ENCODE results near the gene SYT9.

DNA sequence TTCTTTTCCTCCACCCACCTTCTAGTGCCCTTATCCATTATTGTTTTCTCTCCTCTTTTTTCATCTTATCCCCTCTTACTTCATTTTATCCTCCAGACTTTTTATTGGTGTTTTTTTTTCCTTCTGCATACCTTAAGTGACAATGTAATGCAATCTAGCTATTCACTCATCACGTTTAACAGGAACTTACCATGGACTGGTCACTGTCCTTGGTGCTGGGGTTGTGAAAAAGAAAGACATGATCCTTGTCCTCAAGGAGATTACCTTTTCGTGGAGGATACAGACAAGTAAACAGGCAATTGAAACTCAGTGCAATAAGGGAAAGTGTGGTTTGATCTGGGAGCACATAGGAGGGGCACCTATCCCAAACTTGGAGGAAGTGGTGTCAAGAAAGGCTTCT lies 20.7 kb downstream of the SYT9 start:
- TF ChIP-seq POLR2AphosphoS5 (IDR thresholded peaks at IDR 0.05; ENCODE audit: low read depth, low read length) (no peak), EZH2 (IDR thresholded peaks at IDR 0.05; ENCODE audit: low read depth, low read length, severe bottlenecking) (no peak), CHD2 (IDR thresholded peaks at IDR 0.05; ENCODE audit: low read length) (no peak), MAFK (IDR thresholded peaks at IDR 0.05; ENCODE audit: low read depth, low read length) (no peak), RFX5 (IDR thresholded peaks at IDR 0.05; ENCODE audit: borderline replicate concordance, low read depth, low read length) (no peak), CBX8 (IDR thresholded peaks at IDR 0.05; ENCODE audit: borderline replicate concordance, low read depth, low read length) (no peak), POLR2A (IDR thresholded peaks at IDR 0.05; ENCODE audit: control extremely low read depth in 1 of 2, low read depth in 2 of 2, low read length in 2 of 2) (no peak), GTF2F1 (IDR thresholded peaks at IDR 0.05; ENCODE audit: borderline replicate concordance, low read depth, low read length) (no peak), TCF12 (IDR thresholded peaks at IDR 0.05; ENCODE audit: low read depth, low read length) (no peak), RAD21 (IDR thresholded peaks at IDR 0.05 in 1 of 2, conservative IDR thresholded peaks at IDR 0.05 in 1 of 2; ENCODE audit: low read depth in 2 of 2, low read length in 2 of 2) (no peak)
- TF ChIP-seq, protein P1, sequence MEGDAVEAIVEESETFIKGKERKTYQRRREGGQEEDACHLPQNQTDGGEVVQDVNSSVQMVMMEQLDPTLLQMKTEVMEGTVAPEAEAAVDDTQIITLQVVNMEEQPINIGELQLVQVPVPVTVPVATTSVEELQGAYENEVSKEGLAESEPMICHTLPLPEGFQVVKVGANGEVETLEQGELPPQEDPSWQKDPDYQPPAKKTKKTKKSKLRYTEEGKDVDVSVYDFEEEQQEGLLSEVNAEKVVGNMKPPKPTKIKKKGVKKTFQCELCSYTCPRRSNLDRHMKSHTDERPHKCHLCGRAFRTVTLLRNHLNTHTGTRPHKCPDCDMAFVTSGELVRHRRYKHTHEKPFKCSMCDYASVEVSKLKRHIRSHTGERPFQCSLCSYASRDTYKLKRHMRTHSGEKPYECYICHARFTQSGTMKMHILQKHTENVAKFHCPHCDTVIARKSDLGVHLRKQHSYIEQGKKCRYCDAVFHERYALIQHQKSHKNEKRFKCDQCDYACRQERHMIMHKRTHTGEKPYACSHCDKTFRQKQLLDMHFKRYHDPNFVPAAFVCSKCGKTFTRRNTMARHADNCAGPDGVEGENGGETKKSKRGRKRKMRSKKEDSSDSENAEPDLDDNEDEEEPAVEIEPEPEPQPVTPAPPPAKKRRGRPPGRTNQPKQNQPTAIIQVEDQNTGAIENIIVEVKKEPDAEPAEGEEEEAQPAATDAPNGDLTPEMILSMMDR (IDR thresholded peaks at IDR 0.05; ENCODE audit: control extremely low read depth in 1 of 3, insufficient read depth in 1 of 3, low read depth in 1 of 3, low read length in 3 of 3) = no peak
- TF ChIP-seq, protein P2, sequence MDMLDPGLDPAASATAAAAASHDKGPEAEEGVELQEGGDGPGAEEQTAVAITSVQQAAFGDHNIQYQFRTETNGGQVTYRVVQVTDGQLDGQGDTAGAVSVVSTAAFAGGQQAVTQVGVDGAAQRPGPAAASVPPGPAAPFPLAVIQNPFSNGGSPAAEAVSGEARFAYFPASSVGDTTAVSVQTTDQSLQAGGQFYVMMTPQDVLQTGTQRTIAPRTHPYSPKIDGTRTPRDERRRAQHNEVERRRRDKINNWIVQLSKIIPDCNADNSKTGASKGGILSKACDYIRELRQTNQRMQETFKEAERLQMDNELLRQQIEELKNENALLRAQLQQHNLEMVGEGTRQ (IDR thresholded peaks at IDR 0.05; ENCODE audit: low read length) = no peak

All from H1 (cell line).